Measurements from ENCODE around the gene CCDC183.

GRCh38 chr9:136806067-136806466 lies 9.9 kb downstream of the CCDC183 start:
- no peak for TF ChIP-seq CTCF (IDR thresholded peaks at IDR 0.05; ENCODE audit: low read depth, low read length, poor library complexity, severe bottlenecking)
- no peak for TF ChIP-seq EZH2phosphoT487 (IDR thresholded peaks at IDR 0.05; ENCODE audit: borderline replicate concordance, low read length)

Measured in DOHH2 (cell line).